ENCODE results near the gene SEC31A. TPM values are rescaled to one million over a fixed set of nuclear protein-coding genes. Genes with fewer than 3 reads are reported as not detected.
A peak's percentile ranks its signal among the peaks of the same experiment; 100 is the strongest.
"Not testable (repeated sequence)": the region's sequence is repeated elsewhere in the genome, so short reads cannot be mapped to it uniquely, and the experiment has no call there.

Gene SEC31A
- total RNA-seq, 1 donor from 2014 or later = 266 TPM

DNA sequence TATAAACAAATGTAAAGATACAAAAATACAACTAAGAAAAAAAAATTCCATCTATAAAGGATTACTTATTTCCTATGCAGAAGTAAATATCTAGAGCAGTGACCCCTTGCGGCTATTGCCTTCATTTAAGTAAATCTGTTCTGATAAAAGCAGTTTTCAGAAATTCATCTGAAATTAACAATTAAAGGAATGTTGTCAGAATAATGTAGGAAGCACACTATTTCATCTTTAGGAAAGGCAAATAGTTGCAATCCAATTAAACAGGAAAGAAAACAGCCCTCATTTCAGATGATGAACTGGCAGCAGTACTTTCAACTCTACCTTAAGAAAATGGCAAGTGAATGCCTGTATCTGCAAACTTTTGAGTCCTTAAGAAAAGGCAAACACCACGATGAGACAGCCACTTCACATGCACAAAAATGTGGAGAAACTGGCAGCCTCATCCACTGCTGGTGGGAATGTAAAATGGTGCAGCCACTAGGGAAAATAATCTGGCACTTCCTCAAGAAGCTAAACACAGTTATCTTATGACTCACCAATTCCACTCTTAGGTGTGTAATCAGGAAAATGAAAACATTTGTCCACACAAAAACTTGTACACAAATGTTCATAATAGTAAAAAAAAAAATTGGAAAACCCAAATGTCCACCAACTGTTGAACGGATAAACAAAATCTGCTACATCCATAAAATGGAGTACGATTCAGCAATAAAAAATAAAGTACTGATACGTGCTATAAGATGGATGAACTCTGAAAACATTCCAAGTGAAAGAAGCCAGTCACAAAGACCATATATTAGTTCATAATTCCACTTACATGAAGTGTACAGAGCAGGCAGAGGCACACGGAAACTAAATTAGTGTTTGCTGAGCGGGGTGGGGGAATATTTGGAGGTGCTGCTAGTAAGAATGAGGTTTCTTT lies 7.6 kb upstream of the SEC31A start:
- peak; percentile 46 for DNase-seq (ENCODE audit: low read depth, low spot score)

DNA sequence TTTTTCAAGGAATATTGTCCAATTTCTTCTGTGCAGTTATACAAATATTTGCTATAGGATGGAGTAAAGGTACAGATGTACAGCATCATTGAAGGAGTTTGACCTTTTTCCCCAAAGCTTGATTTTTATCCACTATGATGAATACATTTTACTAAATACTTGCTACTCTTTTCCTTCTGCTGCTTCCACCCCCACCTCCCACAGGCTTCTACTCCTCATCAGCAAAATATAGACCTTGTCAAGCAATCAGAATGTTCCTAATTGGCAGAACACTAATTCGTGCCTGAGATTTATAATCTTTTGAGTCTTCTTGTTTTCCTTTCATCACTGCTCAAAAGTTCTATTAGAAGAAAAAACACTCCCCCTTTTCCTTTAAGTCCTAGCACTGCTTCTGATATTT lies 5.8 kb upstream of the SEC31A start:
- no peak for DNase-seq (ENCODE audit: low read depth, low spot score)

DNA sequence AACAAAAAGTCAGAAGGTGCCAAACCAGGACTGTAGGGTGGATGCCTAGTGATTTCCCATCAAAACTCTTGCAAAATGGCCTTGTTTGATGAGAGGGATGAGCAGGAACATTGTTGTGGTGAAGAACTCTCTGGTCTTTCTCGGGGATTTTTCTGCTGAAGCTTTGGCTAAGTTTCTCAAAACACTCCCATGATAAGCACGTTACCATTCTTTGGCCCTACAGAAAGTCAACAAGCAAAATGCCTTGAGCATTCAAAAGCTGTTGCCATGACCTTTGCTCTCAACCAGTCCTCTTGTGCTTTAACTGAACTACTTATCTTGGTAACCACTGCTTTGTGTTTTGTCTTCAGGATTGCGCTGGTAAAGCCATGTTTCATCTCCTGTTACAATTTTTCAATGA lies 3.0 kb upstream of the SEC31A start:
- no peak for DNase-seq (ENCODE audit: low read depth, low spot score)

DNA sequence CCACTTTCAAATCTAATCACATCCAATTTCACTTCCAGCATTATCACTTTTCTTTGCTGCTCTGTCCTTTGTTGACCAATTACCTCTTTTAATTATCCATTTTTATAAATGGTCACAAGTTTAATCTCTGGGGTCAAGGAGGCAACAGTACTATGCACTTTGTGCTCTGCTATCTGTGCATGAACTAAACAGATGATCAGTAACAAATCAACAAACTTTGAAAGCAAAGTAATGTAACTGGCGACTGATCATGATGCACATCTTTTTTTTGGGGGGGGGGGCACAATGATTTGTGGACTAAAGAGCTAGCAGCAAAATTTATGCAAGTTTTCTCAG lies 1.5 kb upstream of the SEC31A start:
- DNase-seq (ENCODE audit: low read depth, low spot score) = no peak

- DNase-seq (ENCODE audit: low read depth, low spot score) = no peak
Measured at GRCh38 chr4:82891707-82892466, 934 bp upstream of the SEC31A start.

DNA sequence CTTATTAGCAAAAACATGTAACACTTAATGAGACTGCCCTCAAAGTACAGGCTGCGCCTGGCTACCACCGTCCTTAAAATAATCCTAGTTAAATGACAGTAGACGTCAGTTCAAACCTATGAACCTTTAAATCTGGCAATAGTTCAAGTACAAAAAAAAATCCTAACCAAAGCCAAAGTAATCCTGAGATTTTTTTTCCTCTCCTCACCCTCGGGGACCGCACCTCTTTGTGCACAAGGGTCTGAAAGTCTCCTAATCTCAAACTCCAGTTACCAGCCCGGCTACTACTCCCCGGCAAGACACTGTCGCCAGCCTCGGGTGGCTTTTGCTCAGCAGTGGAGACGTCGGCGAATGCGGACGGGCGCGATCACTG lies 439 bp downstream of the SEC31A start:
- no peak for DNase-seq (ENCODE audit: low read depth, low spot score)

DNA sequence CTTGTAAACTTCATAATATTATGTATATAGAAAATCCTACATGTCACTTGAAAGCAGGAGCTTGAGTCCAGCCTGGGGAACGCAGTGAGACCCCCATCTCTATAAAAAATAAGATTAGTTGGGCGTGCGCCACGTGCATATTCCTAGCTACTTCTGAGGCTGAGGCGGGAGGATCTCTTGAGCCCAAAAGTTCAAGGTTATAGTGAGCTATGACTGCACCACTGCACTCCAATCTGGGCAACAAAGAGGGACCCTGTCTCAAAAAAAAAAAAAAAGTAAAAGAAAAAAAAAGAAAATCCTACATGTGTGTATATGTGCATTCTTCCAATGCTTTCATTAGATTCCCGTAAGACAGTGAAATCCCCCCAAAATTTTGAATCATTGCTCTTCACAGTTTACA lies 1.7 kb downstream of the SEC31A start:
- DNase-seq (ENCODE audit: low read depth, low spot score) = no peak

DNA sequence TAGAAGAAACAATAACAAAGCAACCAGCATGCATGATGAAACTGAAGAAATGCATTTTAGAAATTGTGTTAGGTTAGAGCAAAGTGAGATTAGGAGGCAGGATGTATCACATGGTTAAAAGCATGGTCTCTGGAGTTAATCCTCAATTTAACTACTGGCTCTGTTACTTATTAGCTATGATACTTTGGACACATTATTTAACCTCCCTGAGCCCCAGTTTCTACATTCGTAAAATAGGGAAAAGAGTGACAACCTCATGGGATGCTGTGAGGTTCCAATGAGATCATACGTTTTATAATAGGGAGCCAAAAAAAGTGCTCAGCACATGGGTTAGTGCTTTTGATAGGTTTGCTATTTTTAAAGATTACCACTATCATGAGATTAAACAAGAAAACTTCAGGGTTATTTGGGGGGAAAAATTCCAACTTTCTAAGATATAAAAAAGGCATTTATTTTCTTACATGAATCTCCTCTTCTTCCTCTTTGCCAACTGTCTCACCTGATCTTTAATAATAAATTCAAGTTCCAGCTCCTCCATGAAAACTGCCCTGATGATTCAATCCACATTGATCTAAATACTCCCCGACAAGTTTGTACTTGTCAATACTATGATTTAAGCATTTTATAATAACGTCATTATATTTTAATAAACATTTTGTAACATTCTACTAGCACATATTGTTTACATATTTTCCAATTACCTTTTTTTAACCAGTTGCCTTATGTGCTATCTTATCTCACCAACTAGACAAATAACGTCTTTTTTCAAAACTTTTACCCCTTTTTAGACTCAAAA lies 4.6 kb downstream of the SEC31A start:
- DNase-seq (ENCODE audit: low read depth, low spot score) = no peak

GRCh38 chr4:82885410-82885809 lies 5.5 kb downstream of the SEC31A start:
- DNase-seq (ENCODE audit: low read depth, low spot score) = no peak

- no peak for DNase-seq (ENCODE audit: low read depth, low spot score)
Measured at GRCh38 chr4:82868572-82868971, 22.4 kb downstream of the SEC31A start.

GRCh38 chr4:82866706-82867385 lies 24.1 kb downstream of the SEC31A start:
- no peak for DNase-seq (ENCODE audit: low read depth, low spot score)

DNA sequence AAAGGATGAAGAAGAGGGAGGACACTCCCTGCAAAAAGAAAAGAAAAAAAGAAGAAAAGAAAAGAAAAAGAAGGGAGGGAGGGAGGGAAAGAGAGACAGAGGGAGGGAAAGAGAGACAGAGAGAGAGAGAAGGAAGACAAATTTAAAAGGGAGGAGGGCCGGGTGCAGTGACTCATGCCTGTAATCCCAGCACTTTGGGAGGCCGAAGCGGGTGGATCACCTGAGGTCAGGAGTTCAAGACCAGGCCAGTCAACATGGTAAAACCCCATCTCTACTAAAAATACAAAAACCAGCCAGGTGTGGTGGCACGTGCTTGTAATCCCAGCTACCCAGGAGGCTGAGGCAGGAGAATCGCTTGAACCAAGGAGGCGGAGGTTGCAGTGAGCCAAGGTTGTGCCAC lies 24.9 kb downstream of the SEC31A start:
- not testable (repeated sequence) for DNase-seq (ENCODE audit: low read depth, low spot score)

GRCh38 chr4:82865592-82865991 lies 25.4 kb downstream of the SEC31A start:
- peak; percentile 66 for DNase-seq (ENCODE audit: low read depth, low spot score)

DNA sequence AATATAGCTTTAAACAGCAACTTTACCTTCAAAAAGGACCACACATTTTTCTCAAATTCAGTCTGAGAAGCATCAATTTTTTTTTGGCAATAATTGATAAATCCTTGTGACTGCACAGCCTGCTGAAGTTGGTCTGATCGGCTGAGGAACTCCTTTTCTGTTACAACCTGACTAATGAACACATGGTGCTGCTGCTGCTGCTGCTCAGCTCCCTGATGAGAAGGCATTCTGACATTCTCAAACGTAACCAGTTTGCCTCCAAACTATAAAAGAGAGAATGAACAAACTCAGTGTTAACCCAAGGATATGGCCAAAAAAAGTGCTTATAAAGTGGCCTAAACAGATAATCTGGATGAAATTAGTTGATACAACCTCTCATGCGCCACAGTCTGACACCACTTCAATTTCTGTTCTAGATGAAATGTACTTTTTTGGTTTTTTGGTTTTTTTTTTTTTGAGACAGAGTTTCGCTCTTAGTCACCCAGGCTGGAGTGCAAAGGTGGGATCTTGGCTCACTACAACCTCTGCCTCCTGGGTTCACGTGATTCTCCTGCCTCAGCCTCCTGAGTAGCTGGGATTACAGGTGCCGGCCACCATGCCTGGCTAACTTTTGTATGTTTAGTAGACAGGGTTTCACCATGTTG lies 26.5 kb downstream of the SEC31A start:
- no peak for DNase-seq (ENCODE audit: low read depth, low spot score)

DNA sequence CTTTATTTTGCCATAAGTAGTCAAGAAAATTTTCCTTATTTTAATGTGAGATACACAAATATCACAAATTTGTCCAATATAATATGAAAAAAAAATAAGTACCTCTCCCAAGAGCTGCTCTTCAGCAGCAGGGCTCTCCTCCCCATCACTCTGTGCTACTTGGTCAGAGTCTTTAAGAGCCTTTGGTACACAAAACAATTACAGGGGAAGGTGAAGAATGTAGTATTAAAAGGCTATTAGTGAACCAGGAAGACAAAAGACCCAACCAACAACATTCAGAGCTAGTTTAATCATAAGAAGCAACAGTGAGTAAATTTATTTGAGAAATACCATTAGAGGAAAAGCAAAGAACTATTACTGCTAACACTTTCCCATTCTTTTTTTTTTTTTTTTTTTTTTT lies 29.4 kb downstream of the SEC31A start:
- no peak for DNase-seq (ENCODE audit: low read depth, low spot score)

DNA sequence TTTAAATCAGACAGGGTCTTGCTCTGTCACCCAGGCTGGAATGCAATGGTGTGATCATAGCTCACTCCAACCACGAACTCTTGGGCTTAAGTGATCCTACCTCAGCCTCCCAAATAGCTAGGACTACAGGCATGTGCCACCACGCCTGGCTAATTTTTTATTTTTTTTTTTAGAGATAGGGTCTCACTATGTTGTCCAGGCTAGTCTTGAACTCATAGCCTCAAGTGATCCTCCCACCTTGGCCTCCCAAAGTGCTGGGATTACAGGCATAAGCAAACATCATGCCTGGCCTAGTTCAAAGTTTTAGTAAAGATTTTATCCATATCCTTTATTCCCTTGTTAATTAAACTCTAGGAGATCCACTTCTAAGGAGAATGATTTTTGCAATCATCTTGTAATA lies 30.5 kb downstream of the SEC31A start:
- not testable (repeated sequence) for DNase-seq (ENCODE audit: low read depth, low spot score)

DNA sequence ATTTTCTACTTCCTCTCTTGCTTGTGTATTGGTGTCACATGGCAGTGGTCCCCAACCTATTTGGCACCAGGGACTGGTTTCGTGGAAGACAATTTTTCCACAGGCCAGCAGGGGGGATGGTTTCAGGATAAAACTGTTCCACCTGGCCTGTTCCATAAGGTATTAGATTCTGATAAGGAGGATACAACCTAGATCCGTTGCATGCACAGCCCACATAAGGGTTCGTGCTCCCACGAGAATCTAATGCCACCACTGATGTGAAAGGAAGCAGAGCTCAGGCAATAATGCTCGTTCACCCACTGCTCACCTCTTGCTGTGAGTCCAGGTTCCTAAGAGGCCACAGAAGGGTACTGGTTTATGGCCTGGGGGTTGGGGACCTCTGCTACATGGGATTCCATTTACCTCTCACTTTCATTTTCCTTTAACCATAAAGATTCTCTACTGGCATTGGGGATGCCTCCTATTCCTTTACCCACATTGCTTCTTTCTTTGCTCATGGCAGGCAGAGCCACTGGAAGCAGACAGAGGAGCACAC lies 38.1 kb downstream of the SEC31A start:
- no peak for DNase-seq (ENCODE audit: low read depth, low spot score)

GRCh38 chr4:82851885-82852750 lies 38.8 kb downstream of the SEC31A start:
- DNase-seq (ENCODE audit: low read depth, low spot score) = no peak

DNA sequence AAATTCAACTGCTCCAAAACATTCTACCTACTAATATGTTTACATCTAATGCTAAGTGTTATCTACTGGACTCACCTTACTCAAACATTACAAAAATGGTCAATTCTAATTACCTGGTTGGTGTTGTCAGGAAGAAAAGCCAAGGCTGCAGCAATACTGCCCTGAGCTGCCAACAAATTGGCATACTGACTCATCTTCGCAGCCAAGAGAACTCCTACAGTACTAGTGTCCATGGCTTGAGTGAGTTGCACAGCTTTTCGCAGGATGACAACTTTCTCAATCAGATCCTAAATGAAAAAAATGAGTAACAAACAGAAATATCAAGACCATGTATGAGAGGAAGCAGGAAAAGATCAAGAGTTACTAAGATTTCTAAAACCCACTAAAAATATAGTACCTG lies 39.6 kb downstream of the SEC31A start:
- no peak for DNase-seq (ENCODE audit: low read depth, low spot score)

GRCh38 chr4:82850684-82851083 lies 40.3 kb downstream of the SEC31A start:
- DNase-seq (ENCODE audit: low read depth, low spot score) = no peak
